GM12872 (cell line): ENCODE data around the gene ANKRD22.

Source experiments
- CTCF ChIP-seq: IDR thresholded peaks from 3 replicates; pipeline ENCODE4 v1.5.1; 2011; ENCODE audit warnings: low read depth, mild to moderate bottlenecking, low read length, moderate library complexity; ENCODE audit not compliant: insufficient read depth

ANKRD22 gene

GRCh38 chr10:88870089-88870488 is 18.4 kb upstream of the ANKRD22 start:
- no peak for TF ChIP-seq CTCF

GRCh38 chr10:88866454-88866853 is 14.8 kb upstream of the ANKRD22 start:
- TF ChIP-seq CTCF = no peak

- TF ChIP-seq CTCF = 0 out of 3 replicates have a peak, but pooled peaks have one; percentile 9
These were observed 13.7 kb upstream of the ANKRD22 start for GRCh38 chr10:88865281-88865876.

- no peak for TF ChIP-seq CTCF
These were observed 9.4 kb upstream of the ANKRD22 start for GRCh38 chr10:88861036-88861435.

- no peak for TF ChIP-seq CTCF
These were observed 6.8 kb upstream of the ANKRD22 start for GRCh38 chr10:88858491-88858890.

- TF ChIP-seq CTCF = no peak
These were observed 6.2 kb upstream of the ANKRD22 start for GRCh38 chr10:88857831-88858230.

GRCh38 chr10:88854684-88855083 is 3.0 kb upstream of the ANKRD22 start:
- no peak for TF ChIP-seq CTCF
